Lower leg skin (tissue), 4 donors: Measurements from ENCODE around the gene ZNF644. TPM values are rescaled to one million over a fixed set of nuclear protein-coding genes. Genes with fewer than 3 reads are reported as not detected.

Experiments
- DNase-seq, 2 donors: peaks; one replicate each; pipeline ENCODE4 v3.0.0-alpha.2; 2019; ENCODE audit warnings: low spot score in 2 of 2
- H3K4me3 ChIP-seq: fragments of 200-600 bp; sonication (generic); 2 replicates; pipeline ENCODE4 v1.5.1; 2017; ENCODE audit warnings: mild to moderate bottlenecking, low read depth; ENCODE audit not compliant: poor library complexity, severe bottlenecking
- POLR2A ChIP-seq, 2 donors: fragments of 450-650 bp; IDR thresholded peaks; one replicate each; pipeline ENCODE4 v1.6.1; 2016 to 2017; ENCODE audit warnings: antibody characterized with exemption in 2 of 2, mild to moderate bottlenecking in 1 of 2, moderate library complexity in 1 of 2
- WGBS, 2 donors: methylation state at CpG; one replicate each; pipeline ENCODE4 v1.1.5; 2018; 5-methylcytosine and 5-hydroxymethylcytosine counted together
- intact Hi-C: fragments of 100-400 bp; cut with DNase I; formaldehyde crosslinking; loops from one replicate; pipeline ENCODE4 v1.15.0; 2023; ENCODE audit warnings: low total_unique reads
- total RNA-seq, 4 donors: library from RNA; depleted of rRNA; stranded (reverse); fragments of >200 nt; gene quantifications; one replicate each; pipeline ENCODE4 v1.1.0, GENCODE V29; 2016
- TF ChIP-seq, protein P1 (sequence below), 3 donors: fragments of 450-650 bp; IDR thresholded peaks; one replicate each; pipeline ENCODE4 v1.5.1; 2016; ENCODE audit warnings: antibody characterized with exemption in 3 of 3, mild to moderate bottlenecking in 3 of 3, moderate library complexity in 2 of 3

ZNF644 gene
- total RNA-seq, 4 donors from 2014 or later: 28.0 to 57.1 (median 39.4) TPM

- TF ChIP-seq, protein P1, sequence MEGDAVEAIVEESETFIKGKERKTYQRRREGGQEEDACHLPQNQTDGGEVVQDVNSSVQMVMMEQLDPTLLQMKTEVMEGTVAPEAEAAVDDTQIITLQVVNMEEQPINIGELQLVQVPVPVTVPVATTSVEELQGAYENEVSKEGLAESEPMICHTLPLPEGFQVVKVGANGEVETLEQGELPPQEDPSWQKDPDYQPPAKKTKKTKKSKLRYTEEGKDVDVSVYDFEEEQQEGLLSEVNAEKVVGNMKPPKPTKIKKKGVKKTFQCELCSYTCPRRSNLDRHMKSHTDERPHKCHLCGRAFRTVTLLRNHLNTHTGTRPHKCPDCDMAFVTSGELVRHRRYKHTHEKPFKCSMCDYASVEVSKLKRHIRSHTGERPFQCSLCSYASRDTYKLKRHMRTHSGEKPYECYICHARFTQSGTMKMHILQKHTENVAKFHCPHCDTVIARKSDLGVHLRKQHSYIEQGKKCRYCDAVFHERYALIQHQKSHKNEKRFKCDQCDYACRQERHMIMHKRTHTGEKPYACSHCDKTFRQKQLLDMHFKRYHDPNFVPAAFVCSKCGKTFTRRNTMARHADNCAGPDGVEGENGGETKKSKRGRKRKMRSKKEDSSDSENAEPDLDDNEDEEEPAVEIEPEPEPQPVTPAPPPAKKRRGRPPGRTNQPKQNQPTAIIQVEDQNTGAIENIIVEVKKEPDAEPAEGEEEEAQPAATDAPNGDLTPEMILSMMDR (IDR thresholded peaks at IDR 0.05): no peak
- no peak for DNase-seq
- no peak overlapping the region for H3K4me3 ChIP-seq
- intact Hi-C loops: no loop called here
- WGBS, 2 donors: 97 to 98% methylated on average over 4 of the region's 4 CpGs
These were observed 32.5 kb downstream of the ZNF644 start for GRCh38 chr1:90989302-90989701.

DNA sequence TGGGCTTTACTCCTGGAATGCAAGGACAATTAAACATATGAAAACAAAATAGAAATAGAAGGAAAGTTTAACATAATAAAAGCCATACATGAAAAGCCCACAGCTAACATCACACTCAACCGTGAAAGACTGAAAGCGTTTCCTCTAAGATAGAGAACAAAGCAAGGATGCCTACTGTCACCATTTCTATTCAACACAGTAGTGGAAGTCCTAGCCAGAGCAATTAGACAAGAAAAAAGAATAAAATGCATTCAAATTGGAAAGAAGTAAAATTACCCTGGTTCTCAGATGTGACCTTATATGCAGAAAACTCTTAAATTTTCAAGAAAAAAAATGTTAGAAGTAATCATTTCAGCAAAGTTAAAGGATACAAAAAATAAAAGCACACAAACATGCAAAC lies 34.0 kb downstream of the ZNF644 start:
- TF ChIP-seq, protein P1 (IDR thresholded peaks at IDR 0.05): no peak
- no peak for TF ChIP-seq POLR2A (IDR thresholded peaks at IDR 0.05)
- intact Hi-C loops: no loop called here
- no peak overlapping the region for H3K4me3 ChIP-seq
- 96 to 100% methylated on average over 2 of the region's 2 CpGs for WGBS, 2 donors
- DNase-seq: no peak

DNA sequence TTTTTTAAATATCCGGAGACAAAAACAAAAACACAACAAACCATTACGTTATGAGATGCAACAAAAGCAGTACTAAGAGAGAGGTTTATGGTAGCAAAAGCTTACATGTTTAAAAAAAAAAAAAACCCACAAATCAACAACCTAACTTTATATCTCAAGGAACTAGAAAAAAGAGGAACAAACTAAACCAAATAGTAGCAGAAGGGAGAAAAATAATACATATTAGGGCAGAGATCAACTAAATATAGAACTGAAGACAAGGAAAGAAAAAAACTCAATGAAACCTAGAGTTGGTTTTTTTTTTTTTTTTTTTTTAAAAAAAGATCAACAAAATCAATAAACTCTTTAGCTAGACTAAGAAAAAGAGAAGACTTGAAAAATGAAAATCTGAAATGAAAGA lies 34.9 kb downstream of the ZNF644 start:
- no peak for DNase-seq
- H3K4me3 ChIP-seq: no peak overlapping the region
- WGBS, 2 donors: 82 to 88% methylated on average over 2 of the region's 2 CpGs
- intact Hi-C loops: no loop called here
- no peak for TF ChIP-seq POLR2A (IDR thresholded peaks at IDR 0.05)
- TF ChIP-seq, protein P1 (IDR thresholded peaks at IDR 0.05): no peak

GRCh38 chr1:90977522-90977921 lies 44.3 kb downstream of the ZNF644 start:
- 94% methylated on average over 1 of the region's 1 CpG for WGBS, 2 donors
- DNase-seq: no peak
- no peak for TF ChIP-seq POLR2A (IDR thresholded peaks at IDR 0.05)
- TF ChIP-seq, protein P1 (IDR thresholded peaks at IDR 0.05): no peak
- H3K4me3 ChIP-seq: no peak overlapping the region
- intact Hi-C loops: no loop called here

GRCh38 chr1:90973897-90974798 lies 47.7 kb downstream of the ZNF644 start:
- DNase-seq: no peak
- WGBS, 2 donors: 95 to 96% methylated on average over 5 of the region's 5 CpGs
- no peak overlapping the region for H3K4me3 ChIP-seq
- TF ChIP-seq, protein P1 (IDR thresholded peaks at IDR 0.05): no peak
- TF ChIP-seq POLR2A (IDR thresholded peaks at IDR 0.05): no peak
- intact Hi-C loops: no loop called here
